Bronchial epithelial cell (primary cell): Measurements from ENCODE around the gene CIP2A. TPM values are rescaled to one million over a fixed set of nuclear protein-coding genes. Genes with fewer than 3 reads are reported as not detected.

Source experiments
- DNase-seq: peaks from one replicate; pipeline ENCODE4 v3.0.0-alpha.2; 2010; ENCODE audit warnings: low read depth
- FAIRE-seq: peaks from 2 replicates; lab custom pipeline; 2011; peaks lifted over from hg19 to GRCh38; lab: Jason Lieb, UNC
- H3K27me3 ChIP-seq: 2 replicates; pipeline ENCODE4 v1.5.1; 2011; ENCODE audit warnings: low read length; ENCODE audit not compliant: control insufficient read depth, insufficient read depth
- H3K36me3 ChIP-seq: 2 replicates; pipeline ENCODE4 v1.5.1; 2011; ENCODE audit warnings: low read length; ENCODE audit not compliant: control insufficient read depth, insufficient read depth
- H3K4me3 ChIP-seq: 2 replicates; pipeline ENCODE4 v1.5.1; 2011; ENCODE audit warnings: mild to moderate bottlenecking, low read depth, low read length, control low read depth
- total RNA-seq: library from RNA; depleted of rRNA; stranded (reverse); fragments of >200 nt; gene quantifications from 2 replicates; pipeline ENCODE4 v1.2.1, GENCODE V29; 2014
- TF ChIP-seq, protein P1 (sequence below): IDR thresholded peaks from 2 replicates; pipeline ENCODE4 v1.5.1; 2011; ENCODE audit warnings: mild to moderate bottlenecking, moderate library complexity, low read length, control low read depth, inconsistent platforms; ENCODE audit not compliant: insufficient read depth, severe bottlenecking

Gene CIP2A
- total RNA-seq, 1 donor from 2014 or later, result 0.79 TPM

DNA sequence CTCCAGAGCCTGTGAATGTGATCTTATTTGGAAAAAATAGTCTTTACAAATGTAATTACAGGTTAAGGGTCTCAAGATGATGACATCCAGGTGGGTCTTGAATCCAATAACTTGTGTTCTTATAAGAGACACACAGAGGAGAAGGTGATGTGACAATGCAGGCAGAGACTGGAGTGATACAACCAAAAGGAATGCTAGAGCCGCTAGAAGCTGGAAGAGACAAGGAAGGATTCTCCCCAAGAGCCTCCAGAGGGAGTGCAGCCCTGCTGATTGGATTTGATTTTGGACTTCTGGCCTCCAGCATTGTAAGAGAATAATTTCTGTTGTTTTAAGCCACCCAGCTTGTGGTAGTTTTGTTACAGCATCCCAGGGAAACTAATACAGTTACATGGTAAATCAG lies 88.5 kb downstream of the CIP2A start:
- DNase-seq (no peak), FAIRE-seq (no peak)
- no peaks in the 10 kb centered on the region for H3K36me3 ChIP-seq
- no peak overlapping the region for H3K4me3 ChIP-seq
- TF ChIP-seq, protein P1, sequence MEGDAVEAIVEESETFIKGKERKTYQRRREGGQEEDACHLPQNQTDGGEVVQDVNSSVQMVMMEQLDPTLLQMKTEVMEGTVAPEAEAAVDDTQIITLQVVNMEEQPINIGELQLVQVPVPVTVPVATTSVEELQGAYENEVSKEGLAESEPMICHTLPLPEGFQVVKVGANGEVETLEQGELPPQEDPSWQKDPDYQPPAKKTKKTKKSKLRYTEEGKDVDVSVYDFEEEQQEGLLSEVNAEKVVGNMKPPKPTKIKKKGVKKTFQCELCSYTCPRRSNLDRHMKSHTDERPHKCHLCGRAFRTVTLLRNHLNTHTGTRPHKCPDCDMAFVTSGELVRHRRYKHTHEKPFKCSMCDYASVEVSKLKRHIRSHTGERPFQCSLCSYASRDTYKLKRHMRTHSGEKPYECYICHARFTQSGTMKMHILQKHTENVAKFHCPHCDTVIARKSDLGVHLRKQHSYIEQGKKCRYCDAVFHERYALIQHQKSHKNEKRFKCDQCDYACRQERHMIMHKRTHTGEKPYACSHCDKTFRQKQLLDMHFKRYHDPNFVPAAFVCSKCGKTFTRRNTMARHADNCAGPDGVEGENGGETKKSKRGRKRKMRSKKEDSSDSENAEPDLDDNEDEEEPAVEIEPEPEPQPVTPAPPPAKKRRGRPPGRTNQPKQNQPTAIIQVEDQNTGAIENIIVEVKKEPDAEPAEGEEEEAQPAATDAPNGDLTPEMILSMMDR, result no peak
- H3K27me3 ChIP-seq, result no peaks in the 10 kb centered on the region

Other genes starting within 250 kb of the CIP2A start
- gene MYH15, start 78.8 kb downstream of the CIP2A start, total RNA-seq, result under 0.01 TPM in 2 replicates
- gene DZIP3, start 284 bp upstream of the CIP2A start, total RNA-seq, result 1.3 and 1.6 TPM in 2 replicates
- gene RETNLB, start 168.0 kb upstream of the CIP2A start, total RNA-seq, result not detected in 2 replicates
- gene TRAT1, start 233.3 kb upstream of the CIP2A start, total RNA-seq, result not detected in 2 replicates